ENCODE data around the gene SLC2A9.

SLC2A9 gene

DNA sequence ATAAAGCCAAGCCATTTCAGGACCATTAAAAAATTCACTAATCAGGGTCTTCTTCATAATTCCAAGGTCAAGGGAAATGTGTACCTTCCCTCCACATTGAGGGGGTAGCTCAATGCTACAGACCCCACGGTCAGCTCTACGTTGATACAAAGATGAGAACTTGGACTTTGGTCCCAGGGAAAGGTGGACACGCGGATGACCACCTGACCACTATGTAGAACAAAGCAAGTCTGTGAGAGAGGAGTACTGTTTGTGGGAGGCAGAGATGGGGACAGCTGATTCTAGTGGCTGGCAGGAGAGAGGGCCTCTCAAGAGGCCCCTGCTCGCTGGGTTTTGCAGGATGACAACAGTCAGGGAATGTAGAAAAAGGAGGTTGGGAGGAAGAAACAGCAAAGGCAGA lies 58.0 kb downstream of the SLC2A9 start:
- DNase-seq (ENCODE audit: low spot score): no peak

DNA sequence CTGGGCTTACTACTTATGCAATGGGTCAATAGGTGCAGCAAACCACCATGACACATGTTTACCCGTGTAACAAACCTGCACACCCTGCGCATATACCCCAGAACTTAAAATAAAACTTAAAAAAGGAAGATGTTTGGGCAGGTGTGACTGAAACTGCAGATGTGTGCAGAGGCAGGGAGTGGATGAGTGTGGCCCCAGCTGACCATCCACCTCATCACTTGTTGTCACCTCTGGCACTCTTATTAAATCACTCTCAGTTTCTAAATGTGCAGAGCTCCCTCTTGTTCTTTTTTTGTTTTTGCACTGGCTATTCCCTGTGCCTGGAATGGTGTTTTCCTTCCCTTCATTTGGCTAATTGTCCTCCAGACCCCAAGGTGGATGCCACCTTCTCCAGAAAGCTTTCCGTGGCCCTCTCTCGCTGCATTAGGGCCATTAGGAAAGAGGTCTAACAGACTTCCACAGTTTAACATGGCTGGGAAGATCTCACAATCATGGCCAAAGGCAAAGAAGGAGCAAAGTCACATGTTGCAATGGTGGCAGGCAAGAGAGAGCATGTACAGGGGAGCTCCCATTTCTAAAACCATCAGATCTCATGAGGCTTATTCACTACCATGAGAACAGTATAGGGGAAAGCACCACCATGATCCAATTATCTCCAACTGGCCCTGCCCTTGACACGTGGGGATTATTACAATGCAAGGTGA lies 58.5 kb downstream of the SLC2A9 start:
- no peak for DNase-seq (ENCODE audit: low spot score)

DNA sequence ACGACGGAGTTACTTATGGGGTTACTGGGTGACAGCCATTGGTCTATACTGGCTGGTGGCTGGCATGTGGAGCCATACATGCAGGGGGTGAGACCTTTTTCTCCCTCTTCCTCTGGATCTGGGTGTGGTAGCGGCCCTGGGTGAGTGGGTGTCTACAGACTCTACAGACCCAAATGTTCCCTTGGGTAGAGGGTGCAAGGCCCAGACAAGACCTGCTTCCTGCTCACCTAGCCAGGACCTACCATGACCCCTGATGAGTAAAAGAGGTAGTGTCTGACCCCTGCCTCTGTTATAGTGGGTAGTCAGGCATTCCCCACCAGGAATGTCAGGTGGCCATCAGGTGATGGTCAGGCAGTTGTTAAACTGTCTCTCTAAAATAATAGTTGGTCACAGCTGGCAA lies 66.8 kb downstream of the SLC2A9 start:
- no peak for DNase-seq (ENCODE audit: low spot score)

DNA sequence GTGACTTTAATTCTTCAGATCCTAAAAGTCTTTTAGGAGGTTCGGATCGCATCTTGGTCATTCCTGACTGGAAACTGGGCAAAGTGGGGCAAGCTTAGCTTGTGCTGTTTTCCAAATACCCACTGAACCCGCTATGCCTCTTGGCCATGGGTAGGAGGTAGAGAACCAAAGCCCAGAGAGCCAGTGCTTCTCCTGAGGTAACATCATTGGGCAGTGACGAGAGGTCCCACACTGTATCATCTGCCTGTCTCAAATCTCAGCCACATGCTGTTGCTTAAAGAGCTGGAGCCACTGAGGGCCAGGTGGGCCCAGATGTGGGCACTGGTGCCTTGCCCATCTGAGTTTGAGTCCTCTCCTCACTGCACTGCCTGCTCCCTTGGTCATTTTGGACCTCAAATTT lies 68.2 kb downstream of the SLC2A9 start:
- no peak for DNase-seq (ENCODE audit: low spot score)

DNA sequence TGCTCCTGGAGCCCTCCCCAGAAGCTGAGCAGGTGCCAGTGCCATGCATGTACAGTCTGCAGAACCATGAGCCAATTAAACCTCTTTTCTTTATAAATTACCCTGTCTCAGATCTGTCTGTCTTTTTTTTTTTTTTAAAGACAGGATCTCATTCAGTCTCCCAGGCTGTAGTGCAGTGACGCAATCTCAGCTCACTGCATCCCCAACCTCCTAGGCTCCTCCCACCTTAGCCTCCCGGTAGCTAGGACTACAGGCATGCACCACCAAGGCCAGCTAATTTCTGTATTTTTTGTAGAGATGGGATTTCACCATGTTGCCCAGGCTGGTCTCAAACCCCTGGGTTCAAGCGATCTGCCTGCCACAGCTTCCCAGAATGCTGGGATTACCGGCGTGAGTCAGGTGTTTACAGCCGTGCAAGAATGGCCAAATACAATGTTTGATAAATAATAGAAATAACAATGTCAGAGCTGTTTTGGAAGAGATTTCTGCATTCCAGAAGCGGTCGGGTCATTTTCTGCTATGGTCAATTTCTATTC lies 68.8 kb downstream of the SLC2A9 start:
- no peak for DNase-seq (ENCODE audit: low spot score)

DNA sequence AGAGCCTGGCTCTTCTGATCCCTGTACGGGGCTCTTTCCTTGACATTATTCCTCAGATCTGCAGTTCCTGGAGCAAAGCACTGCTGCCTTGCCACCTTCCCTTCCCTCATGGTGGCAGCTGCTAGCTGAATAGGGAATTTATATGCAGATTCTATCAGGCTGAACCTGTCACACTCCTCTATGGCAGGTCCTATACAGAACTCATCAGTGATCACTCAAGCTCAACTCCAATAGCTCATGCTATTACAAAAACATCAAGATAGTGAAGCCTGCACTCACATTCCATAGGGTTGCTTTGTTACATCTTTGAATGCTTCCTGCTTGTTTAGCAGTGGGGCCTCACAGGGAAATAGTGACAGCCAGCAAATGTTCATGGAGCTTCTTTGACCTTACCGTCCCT lies 71.7 kb downstream of the SLC2A9 start:
- DNase-seq (ENCODE audit: low spot score): no peak

DNA sequence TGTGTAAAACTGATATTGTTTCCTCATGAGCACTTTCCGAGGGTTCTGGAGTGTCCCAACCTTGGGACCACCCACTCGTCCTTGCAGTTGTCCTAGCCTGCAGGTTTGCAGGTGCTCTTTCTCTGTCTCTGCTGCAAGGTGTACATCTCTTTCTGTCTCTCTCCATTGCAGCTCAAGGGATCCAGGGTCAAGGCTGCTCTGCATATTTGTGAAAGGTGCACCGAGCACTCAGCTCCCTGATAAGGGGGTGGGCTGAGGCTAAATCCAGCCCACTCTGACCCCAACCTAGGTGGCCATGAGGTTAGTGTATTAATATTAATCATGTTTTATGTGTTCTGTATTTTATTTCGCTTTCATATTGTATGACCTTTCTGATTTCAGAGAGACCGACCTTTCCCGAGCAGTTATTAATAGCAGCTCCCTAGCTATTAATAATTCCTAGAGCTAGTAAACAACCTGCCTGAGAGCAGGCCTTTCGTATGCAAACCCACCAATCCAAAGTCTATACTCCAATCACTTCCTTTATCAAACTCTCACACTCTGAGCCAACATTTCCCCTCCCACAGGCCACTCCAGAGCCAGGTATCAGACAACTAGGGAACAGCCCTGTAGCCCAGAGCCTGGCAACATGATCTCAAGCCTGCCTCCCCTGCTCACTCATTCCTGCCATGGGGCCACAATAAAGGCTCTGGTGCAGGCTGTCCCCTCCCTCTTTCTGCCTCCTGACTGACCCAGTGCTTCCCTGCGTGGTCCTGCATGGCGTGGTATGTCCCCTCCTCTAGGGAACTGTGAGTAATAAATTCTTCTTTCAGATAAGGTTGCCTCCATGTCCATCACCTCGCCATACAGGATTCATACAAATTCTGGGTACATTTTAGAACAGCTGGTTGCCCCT lies 73.9 kb downstream of the SLC2A9 start:
- DNase-seq (ENCODE audit: low spot score): no peak

DNA sequence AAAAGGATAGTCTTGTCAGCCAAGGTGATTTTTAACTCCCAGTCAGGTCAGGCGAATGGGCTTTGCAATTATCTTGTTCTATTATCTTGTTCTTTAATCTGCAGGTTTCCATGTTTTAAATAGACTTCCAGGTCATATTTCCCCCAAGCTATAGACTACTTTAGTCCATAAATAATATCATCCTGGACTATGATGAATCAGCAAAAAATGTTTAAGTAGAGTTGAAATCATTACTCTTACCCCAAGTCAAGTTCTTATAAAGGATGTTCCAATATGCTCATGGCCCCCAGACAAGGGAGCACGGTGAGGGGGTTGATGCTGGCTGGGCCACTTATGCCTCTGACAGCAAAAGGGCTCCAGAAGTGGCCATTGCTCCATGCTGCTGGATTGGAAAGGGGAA lies 75.1 kb downstream of the SLC2A9 start:
- no peak for DNase-seq (ENCODE audit: low spot score)

DNA sequence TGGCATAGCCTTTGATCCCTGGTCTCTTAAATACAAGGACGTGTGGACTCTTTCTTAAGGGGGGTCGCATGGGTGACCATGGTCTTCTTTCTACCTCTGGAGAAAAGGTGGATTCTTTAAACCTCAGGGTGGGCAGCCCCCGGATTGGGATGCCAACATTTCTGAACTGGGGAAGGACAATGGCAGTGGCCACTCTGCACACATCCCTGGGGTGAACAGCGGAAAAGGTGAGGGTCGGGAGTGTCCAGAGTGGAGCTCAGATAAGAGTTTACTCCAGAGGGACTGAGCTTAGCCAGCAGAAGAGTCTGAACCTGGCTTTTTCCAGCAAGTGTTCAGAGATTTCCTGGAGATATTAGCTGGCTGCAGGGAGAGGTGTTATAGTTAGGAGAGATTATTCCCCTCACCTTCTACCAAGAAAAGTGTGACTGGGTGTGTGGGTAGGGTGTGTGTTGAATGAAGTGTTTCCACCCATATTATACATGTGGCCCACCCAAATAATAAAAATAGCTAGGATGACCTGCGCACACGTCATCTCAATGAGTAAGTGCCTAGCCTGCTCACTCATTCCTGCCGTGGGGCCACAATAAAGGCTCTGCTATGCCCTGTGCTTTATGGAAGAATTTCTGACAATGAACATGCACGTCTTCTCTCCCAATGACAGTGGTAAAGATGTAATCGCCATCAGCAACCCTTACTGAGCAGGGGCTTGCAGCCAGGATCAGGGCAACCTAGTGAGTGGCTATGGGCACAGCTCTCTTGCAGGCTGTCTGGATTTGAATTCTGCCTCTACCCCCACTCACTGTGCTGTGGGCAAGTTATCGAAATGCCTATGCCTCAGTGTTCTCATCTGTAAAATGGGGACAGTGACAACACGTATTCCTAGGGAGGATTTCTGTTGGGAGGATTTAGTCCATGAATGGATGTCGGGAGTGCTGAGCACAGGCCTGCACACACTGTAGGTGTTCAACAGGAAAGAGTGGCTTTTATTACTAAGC lies 76.6 kb downstream of the SLC2A9 start:
- no peak for DNase-seq (ENCODE audit: low spot score)

DNA sequence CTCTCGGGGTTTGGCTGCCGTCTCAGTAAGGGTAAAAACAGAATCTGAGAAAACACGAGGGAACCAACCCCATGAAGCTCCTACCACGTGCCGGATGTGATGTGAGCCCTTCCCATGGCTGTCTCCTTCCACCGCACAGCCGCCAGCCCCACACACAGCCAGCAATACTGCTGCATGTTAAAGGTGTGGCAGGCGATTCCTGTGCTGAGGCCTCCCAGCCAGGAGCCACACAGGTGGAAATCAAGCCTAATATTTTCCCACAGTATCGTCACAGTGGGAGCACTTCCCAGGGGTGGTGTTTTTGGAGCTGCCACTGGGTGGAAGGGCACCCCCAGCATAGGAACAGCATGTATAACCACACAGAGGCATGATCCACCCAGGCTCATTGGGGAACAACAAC lies 77.5 kb downstream of the SLC2A9 start:
- no peak for DNase-seq (ENCODE audit: low spot score)

DNA sequence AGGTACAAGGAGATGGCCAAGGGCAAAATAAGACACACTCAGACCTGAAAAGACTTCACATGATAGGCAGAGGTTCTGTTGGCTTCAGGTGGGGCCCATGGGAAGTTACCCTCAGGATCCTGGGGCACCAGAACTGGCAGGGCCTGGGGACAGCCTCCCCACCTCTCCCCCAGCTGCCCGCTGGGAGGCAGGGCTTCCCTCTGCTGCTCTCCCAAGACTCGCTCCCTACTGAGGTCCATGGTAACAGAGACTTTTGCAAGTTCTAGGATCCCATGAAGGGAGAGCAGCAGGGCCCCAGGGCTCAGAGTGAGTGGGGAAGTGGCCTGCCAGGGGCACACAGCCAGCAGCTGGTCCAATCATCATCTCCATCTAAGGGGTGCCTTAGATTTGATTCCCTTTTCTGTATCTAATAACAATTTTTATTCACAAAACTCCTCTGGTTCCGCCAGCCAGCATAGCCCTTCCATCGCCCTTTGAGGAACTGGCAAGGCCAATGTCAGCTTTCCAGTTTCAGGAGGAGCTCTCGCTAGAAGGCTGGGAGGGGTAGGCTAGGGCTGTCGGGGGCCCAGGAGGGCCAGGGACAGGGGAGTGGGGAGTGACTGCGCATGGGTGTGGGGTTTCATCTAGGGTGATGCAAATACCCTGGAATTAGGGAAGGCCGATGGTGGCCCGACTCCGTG lies 78.2 kb downstream of the SLC2A9 start:
- DNase-seq (ENCODE audit: low spot score): no peak

DNA sequence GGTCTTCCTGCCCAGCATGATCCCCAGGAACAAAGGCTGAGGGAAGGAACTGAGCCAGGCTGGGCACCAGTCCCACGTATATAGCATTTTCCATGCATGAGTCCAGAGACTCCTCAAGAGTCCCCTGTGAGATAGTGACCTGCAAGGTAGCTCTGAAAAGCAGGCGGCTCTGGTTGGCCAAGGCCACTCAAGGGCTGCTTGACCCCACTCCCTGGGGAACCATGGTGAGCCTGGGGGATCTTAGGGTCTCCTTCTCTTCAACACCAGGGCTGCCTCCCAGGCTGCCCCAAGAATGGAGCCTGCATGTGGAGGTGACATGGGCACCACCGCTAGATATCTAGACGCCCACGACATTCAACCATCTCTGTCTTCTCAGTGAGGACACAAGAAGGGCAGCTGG lies 79.2 kb downstream of the SLC2A9 start:
- DNase-seq (ENCODE audit: low spot score): no peak

DNA sequence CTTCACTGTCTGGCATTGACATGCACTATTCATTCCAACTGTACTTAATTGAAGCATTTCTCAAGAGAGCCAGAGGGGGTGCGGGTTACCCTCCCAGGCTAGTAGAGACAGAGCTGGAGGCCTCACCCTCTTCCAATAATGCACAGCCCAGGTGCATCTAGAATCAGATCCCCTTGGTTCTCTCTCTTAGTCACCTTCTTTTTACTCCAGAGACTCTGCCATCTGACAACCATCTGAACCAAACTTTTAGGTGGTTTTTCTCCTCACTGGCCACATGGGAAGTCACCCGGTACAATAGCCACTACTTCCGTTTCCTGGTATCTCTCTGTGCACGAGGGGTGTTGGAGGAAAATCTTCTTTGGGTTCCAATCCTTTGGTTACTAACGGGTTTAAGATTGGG lies 81.3 kb downstream of the SLC2A9 start:
- no peak for DNase-seq (ENCODE audit: low spot score)

DNA sequence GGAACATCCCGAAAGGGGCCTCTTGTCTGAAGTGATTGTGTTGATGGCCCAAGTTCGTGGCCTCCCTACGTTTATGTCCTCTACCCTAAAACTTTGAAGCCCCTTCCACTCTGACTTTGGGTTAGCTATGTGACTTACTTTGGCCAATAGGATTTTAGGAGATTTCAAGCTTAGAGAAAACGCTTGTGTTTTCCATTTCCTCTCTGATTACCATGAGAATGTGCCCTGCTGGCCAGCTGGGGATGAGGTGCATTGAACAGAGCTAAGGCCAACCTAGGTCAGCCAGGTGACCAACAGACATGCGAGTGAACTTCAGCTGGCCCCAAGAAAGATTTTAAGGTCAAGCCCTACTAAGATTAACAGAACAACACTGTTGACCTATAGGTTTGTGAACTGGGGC lies 82.4 kb downstream of the SLC2A9 start:
- DNase-seq (ENCODE audit: low spot score): no peak

DNA sequence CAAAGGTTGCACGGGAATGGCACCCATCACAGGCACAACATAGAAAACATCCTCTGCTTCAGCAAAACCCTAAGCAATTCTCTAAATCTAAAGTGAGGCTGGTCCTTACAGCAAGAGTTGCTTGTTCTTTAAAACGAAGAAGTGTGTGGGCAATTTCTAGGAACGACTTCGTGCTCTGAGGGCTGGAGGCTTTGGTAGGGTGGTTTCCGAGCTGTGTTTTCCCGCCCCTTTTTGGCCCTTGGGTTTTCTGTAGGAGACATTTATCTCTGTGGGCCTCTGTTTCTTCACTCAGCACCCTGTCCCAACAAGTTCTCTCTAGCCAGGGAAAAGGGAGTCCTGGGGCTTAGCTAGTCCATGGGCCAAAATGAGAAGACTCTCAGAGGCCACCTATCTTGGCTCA lies 84.2 kb downstream of the SLC2A9 start:
- no peak for DNase-seq (ENCODE audit: low spot score)

DNA sequence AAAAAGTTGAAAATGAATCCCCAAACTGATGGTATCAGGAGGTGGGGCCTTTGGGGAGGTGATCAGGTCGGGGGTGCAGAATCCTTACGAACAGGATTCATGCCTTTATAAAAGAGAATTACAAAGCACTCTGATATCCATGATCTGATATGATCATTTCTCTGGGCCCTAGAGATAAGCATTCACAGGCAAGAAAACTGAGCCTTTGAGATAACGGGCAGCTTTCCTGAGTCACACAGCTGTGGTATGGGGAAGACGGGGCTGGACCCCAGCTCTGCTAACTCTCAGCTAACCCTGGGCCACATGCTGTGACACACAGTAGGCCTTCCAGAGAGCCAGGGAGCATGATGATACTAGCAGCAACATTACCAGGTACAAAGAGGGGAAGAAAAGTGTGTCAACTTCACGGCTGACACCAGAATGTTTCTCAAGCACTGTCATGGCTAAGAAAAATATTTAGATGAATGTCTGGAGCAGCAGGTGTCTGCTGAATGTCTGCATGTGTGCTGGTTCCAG lies 85.1 kb downstream of the SLC2A9 start:
- DNase-seq (ENCODE audit: low spot score): no peak

DNA sequence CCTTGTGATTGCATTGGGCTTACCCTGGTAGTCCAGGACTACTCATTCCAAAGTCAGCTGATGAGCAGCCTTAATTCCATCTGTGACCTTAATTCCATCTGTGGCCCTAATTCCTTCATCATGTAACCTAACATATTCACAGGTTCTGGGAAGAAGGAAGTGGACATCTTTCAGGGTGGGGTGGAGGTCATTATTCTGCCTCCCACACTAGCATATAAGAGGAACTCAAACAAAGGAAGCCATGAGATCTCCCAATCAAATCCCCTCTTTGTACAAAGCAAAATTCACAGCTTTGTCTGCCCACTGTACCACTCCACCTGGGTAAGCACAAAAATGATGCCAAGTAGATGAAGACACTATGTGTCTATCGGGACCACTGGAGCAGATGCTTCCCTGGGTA lies 87.3 kb downstream of the SLC2A9 start:
- DNase-seq (ENCODE audit: low spot score): no peak

DNA sequence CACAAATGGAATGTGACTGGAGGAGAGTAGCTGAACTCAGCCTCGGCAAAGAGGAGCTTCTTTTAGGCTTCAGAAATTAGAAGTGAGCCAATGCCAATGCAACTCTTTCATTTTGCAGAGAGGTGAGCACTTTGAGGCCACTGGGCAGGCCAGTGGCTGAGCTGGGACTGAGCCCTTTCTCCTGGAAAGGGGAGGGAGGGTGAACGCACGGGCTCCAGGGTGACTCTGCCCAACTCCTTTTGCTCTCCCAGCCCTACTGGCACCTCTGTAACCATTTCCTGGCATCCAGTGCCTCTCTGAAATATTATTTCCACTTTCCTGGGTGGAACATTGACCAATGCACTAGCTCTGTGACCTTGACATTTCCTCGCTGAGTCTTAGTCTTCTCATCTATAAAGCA lies 88.1 kb downstream of the SLC2A9 start:
- DNase-seq (ENCODE audit: low spot score): no peak

DNA sequence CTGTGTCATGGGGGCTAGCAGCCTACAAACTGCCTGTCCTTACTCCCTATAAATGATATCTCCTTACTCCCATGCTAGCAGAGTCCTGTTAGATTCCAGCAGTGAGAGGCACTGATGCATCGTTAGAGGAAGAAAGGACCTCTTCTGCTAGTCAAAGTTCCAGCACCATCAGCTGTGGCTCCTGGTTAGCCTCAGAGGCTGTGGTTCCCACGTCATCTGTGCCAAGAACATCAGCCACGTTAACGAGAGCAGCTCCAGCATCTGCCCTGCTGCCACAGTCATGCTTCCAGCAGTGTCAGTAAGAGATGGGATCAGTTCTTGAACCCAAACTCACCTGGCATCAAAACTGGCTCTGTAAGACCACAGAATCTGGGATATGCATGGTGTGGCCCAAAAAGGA lies 88.5 kb downstream of the SLC2A9 start:
- DNase-seq (ENCODE audit: low spot score): no peak

DNA sequence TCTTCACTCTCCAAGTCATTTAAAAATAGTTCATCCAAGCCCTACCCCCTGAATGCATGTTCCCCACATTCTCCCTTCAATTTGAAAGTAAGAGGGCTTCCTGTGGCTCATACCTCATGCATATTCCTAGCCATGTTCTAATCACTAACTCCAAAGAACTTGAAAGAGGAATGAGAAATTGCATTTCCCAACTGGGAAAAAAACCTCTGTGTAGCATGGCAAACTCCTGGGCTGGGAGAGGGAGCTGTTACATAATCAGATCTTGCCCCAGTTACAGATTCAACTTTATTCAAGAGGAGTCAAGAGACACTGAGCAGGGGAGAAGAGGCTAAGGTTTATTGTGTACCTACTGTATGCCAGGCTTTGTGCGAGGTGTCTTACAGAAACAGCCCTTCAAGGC lies 90.2 kb downstream of the SLC2A9 start:
- no peak for DNase-seq (ENCODE audit: low spot score)

DNA sequence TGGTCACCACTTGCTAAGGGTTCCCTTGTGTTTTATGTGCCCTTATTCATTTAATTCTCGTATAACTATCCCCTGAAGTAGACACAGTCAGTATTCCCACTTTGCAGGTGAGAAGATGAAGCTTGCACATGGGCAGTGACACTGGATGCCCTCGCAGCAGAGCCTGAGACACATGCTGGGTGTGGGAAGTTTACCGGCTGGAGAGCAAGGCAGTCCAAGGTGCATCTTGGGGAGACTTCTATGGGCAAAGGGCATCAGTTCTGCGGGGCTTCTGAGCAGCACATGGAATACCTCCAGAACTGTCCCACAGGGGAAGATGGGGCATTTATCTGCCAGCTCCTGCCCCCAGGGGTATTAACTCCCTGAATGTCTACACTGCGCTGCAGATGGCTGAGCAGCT lies 92.2 kb downstream of the SLC2A9 start:
- no peak for DNase-seq (ENCODE audit: low spot score)

All from SK-N-DZ (cell line).